Activated CD4-positive, alpha-beta T cell treated with anti-CD3 and anti-CD28 coated beads, Interleukin-2, amount 50 U/mL, for 48 hours (primary cell): Measurements from ENCODE around the gene GINS1.
"Not testable (repeated sequence)": the region's sequence is repeated elsewhere in the genome, so short reads cannot be mapped to it uniquely, and the experiment has no call there.

ENCODE experiments used
- DNase-seq, 2 experiments: peaks; one replicate each; pipeline ENCODE4 v3.0.0-alpha.2; 2020

GINS1 gene

DNA sequence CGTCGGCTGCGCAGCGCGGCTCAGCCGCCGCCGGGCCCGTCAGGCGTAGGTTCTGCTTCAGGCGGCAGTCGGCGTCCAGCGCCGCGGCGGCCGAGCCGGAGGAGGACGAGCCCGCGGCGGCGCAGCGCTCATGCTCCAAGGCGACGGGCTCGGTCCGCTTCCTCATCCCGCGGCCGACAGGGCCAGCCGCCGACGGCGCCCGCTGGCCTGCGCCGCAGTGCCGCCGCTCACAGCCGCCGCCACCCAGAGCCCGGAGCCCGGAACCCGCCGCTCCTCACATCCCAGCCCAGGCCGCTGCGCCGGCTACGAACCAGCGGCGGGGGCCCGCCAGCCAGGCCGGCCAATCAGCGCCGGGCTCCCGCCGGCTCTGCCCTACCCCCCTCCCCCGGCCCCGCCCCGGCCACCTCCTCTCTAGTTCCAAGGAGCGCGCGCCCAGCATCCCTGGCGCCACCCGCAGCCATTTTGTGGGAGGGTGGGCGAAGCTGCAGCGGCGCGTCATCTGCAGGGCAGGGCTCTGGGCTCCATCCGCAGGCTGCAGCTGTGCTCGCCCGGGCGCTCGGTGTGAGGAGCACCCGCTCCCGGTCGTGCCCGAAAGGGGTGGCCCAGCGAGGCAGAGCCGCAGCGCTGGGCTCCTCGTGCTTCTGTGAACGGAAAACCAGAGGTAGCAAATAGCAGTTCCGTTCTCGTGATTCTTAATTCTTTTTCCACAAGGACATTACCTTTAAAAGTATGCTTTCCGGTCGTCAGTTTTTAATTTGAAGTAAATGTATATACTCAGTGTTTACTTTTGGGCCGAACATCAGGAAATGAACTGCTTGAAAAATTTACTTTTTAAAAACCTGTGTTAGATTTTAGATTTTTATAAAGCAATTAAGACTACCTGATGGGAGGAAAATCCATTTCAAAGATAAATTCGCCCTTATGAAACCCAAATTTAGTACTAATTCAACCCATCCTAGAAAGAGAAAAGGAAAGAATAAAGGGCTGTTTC lies 16.6 kb upstream of the GINS1 start, which contains the start of gene ABHD12:
Gene ABHD12, minus strand, starts transcription at position 298 of the 991 bp plus-strand sequence. Its CDS starts 132 bp downstream, at position 166.
- peak; percentile 94 for DNase-seq

DNA sequence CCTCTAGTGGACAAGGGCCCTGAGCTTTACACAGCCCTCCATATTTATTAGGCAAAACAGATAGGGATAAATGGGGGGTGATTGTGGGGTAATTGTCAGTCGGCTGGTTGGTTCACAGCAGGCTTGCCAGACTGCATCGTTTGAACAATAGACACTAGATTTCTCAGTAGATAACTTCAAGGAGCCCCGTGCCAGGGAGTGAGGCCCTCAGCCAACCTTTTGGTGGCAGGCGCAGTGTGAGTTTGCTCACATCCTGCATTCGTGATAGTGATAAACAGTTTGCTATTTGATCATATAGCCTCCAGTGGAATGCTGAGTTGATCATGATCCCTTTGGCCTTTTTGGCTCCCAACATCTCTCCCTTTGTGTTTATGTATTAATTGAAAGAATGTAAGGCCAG lies 13.2 kb upstream of the GINS1 start:
- DNase-seq, result no peak

DNA sequence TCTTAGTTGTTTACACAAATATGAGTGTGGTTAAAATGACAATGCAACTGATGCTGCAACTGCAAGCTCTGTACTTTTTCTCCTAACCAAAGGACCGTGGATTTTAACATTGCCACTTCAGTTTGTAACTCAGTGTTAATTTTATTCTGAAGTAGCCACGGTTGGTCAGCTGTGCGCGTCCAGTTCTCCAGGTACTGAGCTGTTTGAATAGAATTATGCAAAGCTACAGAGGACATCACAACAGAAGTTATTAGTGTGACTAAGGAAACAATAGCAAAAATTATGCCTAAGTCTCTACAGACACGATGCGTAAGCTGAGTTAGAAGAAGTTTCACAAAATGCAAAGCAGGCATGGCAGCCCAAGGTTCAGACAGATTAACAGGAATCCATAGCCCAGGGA lies 12.5 kb upstream of the GINS1 start:
- DNase-seq, result no peak

GRCh38 chr20:25397096-25397495 lies 10.4 kb upstream of the GINS1 start:
- DNase-seq, result no peak

DNA sequence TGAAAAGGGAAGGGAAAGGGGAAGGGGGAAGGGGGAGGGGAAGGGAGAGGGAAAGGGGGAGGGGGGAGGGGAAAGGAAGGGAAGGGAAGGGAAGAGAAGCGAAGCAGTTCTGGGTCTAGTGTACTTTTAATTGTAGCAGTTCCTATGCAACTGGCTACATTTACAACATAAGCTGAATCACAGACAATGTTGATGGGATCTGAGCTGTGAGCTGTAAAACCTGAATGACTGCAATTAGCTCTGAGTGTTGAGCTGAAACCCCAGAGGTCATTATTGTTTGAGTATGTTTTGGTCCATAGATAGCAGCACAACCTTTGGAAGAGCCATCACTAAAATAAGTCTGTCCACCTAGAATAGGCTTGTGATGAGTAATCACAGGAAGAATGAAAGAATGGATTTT lies 9.7 kb upstream of the GINS1 start:
- no peak for DNase-seq

- DNase-seq, result no peak
Measured at GRCh38 chr20:25398376-25399036, 9.0 kb upstream of the GINS1 start.

DNA sequence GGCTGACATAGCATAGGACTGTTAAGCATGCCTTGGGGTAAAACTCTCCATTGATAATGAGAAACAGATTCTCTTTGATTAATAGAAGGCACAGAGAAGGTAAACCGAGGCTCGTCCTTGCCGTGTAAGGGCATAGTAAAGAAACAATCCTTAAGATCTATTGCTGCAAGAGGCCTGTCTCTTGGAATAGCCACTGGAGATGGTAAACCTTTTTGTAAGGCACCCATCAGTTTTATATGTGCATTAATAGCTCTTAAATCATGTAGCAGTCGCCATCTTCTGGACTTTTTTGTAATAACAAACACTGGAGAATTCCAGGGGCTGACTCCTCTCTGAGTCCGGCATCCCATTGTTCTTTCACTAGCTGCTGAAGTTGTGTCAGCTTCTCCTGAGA lies 8.4 kb upstream of the GINS1 start:
- DNase-seq, result no peak

DNA sequence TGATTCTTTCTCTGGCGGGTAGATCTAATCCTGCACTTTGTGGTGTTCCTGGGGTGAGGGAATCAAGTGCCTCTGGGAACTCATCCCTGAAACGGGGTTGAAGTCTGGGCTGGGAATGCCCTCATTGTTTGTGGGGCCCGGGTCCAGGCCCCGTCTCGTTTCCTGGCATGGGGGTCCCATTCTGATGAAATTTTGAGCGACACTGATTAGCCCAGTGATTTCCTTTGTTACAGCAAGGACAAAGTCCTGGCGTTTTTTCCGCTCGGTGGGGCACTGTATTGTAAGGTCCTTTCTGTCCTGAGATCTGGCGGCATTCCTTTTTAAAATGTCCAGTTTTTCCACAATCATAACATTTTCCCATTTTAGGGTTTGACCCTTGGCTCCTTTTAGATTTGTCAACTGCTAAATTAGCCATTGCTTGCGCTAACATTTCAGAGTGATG lies 7.2 kb upstream of the GINS1 start:
- not testable (repeated sequence) for DNase-seq

DNA sequence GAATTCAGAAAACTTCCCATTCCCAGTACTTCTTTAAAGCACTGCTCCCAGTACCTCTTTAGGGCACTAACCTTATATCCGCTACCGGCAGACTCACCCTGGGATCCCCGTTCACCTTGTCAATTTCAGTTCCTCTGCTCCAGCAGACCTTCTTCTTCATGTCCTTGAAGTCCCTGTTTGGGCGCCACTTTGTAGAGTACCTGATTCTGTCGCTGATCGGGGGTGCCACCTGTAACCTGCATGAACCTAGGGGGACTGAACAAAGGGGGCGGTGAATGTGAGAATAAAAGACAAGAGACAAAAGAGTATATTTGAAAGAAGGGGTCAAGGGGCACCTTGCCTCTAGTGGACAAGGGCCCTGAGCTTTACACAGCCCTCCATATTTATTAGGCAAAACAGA lies 4.9 kb upstream of the GINS1 start:
- DNase-seq, result no peak

DNA sequence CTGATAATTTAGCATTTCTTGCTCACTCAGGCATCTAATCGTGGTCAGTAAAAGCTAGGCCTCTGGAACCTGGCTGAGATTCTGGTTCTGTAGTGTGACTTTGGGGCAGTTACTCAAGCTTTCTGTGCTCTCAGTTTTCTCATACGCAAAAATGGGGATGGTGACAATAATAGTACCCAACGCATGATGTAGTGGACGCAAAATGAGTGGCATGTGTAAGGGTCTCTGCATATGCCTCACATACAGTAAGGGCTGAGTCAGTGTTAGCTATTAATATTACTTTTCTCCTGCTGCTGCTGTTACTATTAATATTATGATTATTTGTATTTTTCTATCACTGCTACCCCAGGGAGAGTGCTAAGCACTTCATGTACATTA lies 686 bp downstream of the GINS1 start:
- DNase-seq, result no peak

DNA sequence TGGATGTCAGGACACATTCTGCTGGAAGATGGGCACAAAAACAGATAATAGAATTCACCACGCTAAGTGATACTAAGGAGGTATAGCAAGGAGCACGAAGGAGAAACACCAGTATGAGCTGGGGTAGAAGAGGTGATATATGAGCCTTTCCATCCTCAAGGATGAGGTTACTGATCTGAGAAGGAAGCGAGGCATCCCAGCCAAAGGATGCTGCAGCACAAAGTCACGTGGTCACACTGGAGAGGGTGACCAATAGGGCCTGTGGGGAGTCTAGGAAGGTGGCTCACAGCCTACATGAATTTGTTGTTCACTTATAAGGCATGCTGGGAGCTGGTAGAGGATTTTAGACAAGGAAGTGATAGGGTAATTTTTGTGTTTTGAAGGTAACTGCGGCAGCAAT lies 1.4 kb downstream of the GINS1 start:
- DNase-seq, result no peak

DNA sequence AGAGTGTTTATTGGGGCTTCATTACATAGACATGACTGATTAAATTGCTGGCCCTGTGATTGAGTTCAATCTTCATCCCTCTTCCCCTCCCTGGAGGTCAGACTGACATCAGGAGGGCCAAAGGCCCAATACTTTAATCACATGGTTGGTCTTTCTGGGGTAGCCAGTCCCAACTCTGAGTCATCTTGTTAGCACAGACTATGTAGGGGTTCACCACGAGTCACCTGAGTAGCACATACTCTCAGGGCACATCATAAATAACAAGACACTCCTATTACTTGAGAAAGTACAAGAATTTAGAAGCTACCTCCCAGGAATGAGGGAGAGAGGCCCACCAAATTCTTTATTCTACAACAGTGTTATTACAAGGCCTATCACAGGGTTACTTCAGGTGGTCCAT lies 11.3 kb downstream of the GINS1 start:
- no peak for DNase-seq

GRCh38 chr20:25421102-25421501 lies 13.6 kb downstream of the GINS1 start:
- no peak for DNase-seq

DNA sequence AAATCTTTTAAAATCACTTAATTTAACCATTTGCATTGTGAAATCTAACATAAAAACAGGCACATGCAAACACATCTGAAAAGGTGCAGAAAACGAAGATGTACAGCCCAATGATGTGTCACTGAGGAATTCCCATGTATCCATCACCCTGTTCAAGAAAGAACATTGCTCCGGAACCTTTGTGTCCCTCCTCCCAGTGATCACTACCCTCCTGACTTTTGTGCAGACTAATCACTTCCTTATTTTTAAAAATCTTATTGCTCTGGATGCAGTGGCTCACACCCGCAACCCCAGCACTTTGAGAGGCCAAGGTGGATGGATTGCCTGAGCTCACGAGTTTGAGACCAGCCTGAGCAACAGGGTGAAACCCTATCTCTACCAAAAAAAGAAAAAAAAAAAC lies 14.6 kb downstream of the GINS1 start:
- no peak for DNase-seq

GRCh38 chr20:25424536-25424935 lies 17.1 kb downstream of the GINS1 start:
- DNase-seq, result no peak

- DNase-seq, result no peak
Measured at GRCh38 chr20:25437153-25437581, 29.7 kb downstream of the GINS1 start.

- no peak for DNase-seq
Measured at GRCh38 chr20:25439328-25439727, 31.9 kb downstream of the GINS1 start.

GRCh38 chr20:25444556-25444955 lies 37.1 kb downstream of the GINS1 start:
- DNase-seq, result no peak

DNA sequence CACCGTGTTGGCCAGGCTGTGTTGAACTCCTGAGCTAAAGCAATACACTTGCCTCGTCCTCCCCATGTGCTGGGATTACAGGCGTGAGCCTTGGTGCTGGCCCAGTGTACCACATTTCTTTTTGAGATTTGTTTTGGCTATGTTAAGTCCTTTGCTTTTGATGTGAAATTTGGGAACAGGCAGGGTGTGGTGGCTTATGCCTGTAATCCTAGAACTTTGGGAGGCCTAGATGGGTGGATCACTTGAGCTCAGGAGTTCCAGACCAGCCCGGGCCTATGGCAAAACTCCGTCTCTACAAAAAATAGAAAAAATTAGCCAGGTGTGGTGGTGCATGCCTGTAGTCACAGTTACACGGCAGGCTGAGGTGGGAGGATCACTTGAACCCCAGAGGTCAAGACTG lies 40.2 kb downstream of the GINS1 start:
- no peak for DNase-seq

GRCh38 chr20:25452333-25452732 lies 44.9 kb downstream of the GINS1 start:
- DNase-seq, result no peak

DNA sequence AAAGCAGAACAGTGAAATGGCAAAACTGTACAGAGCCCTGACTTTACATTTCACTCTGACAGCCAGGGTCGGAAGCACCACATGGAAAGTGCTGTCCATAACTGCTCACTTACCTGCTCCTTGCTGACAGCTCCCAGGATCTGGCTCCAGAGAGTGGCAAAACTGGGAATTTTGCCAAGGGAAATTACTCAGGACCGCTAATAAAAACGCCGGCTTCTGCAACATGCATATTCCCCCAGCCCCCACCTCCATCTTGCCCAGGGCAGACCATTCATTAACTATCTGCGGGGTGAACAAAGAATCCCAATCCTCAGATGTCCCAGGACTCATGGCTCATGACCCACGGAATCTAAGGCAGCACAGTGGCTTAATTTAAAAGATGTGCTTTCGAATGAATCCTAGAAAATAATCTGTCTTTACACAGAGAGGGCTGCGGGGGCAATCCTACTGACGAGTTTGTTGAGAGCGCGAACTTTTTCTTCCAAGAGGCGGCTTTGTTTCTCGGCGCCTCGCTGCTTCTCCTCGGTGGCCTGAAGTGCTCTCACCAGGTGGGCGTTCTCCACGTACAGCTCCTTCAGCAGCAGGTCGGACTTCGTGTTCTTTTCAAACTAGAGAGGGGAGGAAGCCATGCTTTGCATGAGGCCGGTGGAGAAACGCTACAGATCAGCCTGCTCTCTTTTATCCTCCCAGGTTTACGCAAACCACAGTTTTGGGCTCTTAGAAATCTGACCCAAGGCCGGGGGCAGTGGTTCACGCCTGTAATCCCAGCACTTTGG lies 45.8 kb downstream of the GINS1 start:
- no peak for DNase-seq

GRCh38 chr20:25454153-25454900 lies 46.9 kb downstream of the GINS1 start:
- DNase-seq, result no peak
